Osteocyte (in vitro differentiated cells): ENCODE measurements around the gene OSBPL6. TPM values are rescaled to one million over a fixed set of nuclear protein-coding genes. Genes with fewer than 3 reads are reported as not detected.
"Not testable (repeated sequence)": the region's sequence is repeated elsewhere in the genome, so short reads cannot be mapped to it uniquely, and the experiment has no call there.

Experiments used
- DNase-seq: peaks from one replicate; pipeline ENCODE4 v3.0.0; 2021; ENCODE audit warnings: mixed read lengths; ENCODE audit not compliant: unreplicated experiment; ENCODE audit errors: extremely low spot score
- H3K27ac Mint-ChIP-seq: one replicate; pipeline ENCODE4 v1.8.0; 2021; ENCODE audit warnings: mild to moderate bottlenecking, mixed read lengths; ENCODE audit not compliant: unreplicated experiment
- H3K27me3 Mint-ChIP-seq: one replicate; pipeline ENCODE4 v1.8.0; 2021; ENCODE audit warnings: mixed read lengths; ENCODE audit not compliant: unreplicated experiment
- H3K36me3 Mint-ChIP-seq: one replicate; pipeline ENCODE4 v1.8.0; 2021; ENCODE audit warnings: mixed read lengths; ENCODE audit not compliant: unreplicated experiment
- H3K4me1 Mint-ChIP-seq: one replicate; pipeline ENCODE4 v1.8.0; 2021; ENCODE audit warnings: mixed read lengths; ENCODE audit not compliant: unreplicated experiment
- H3K4me3 Mint-ChIP-seq: one replicate; pipeline ENCODE4 v1.8.0; 2021; ENCODE audit warnings: mild to moderate bottlenecking, moderate library complexity, mixed read lengths; ENCODE audit not compliant: unreplicated experiment
- H3K9me3 Mint-ChIP-seq: one replicate; pipeline ENCODE4 v1.8.0; 2021; ENCODE audit warnings: mixed read lengths; ENCODE audit not compliant: unreplicated experiment
- total RNA-seq: library from RNA; stranded (reverse); gene quantifications from 2 replicates; pipeline ENCODE4 v1.2.1, GENCODE V29; 2021
- TF ChIP-seq, protein P1 (sequence below): fragments of 200-600 bp; sonication (generic); IDR thresholded peaks from 2 replicates; pipeline ENCODE4 v1.5.0; 2021; ENCODE audit warnings: antibody characterized with exemption, mild to moderate bottlenecking, moderate library complexity

The OSBPL6 gene
- total RNA-seq, 1 donor from 2014 or later = 3.9 TPM

DNA sequence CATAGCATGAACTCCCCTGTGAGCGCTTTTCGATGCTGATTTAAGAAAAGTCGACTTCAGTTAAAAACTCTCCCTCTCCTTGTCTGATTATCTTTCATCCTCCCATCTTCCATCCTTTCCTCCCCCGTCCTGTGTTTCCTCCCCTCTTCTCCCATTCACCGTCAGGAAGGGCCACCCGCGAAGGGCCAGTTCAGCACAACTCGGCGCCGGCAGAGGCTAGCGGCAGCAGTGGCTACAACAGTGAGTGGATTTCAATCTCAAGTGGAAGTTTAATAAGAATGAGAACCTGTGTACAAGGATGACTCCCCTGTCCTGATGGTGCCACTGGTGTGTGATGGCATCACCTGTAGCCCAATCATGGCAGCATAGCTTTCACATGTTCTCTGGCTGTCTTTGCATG is 149.8 kb downstream of the OSBPL6 start:
- no peaks in the 10 kb centered on the region for H3K4me1 Mint-ChIP-seq
- no peaks in the 10 kb centered on the region for H3K9me3 Mint-ChIP-seq
- TF ChIP-seq, protein P1, sequence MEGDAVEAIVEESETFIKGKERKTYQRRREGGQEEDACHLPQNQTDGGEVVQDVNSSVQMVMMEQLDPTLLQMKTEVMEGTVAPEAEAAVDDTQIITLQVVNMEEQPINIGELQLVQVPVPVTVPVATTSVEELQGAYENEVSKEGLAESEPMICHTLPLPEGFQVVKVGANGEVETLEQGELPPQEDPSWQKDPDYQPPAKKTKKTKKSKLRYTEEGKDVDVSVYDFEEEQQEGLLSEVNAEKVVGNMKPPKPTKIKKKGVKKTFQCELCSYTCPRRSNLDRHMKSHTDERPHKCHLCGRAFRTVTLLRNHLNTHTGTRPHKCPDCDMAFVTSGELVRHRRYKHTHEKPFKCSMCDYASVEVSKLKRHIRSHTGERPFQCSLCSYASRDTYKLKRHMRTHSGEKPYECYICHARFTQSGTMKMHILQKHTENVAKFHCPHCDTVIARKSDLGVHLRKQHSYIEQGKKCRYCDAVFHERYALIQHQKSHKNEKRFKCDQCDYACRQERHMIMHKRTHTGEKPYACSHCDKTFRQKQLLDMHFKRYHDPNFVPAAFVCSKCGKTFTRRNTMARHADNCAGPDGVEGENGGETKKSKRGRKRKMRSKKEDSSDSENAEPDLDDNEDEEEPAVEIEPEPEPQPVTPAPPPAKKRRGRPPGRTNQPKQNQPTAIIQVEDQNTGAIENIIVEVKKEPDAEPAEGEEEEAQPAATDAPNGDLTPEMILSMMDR = no peak
- H3K27me3 Mint-ChIP-seq = no peaks in the 10 kb centered on the region
- no peak overlapping the region for H3K4me3 Mint-ChIP-seq
- DNase-seq = no peak
- H3K36me3 Mint-ChIP-seq = peaks cover 1% of the 10 kb centered on the region
- no peak overlapping the region for H3K27ac Mint-ChIP-seq

DNA sequence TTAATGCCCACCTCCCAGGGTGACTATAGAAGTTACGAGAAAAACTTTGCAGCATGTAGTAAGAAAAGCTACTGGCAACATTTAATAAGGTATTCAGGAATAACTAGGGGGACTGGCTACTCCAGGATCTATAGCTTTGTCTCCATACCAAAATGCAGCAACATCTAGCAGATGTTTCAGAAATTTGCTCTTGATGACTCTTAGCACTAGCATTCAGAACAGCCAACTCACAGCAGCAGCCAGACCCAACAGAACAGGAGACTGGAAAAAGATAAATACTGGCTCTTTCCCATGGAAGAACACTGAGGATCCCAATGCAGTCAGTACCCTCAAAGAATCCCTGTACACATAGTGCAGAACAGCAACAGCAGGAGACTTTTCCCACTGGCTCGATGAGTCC is 151.6 kb downstream of the OSBPL6 start:
- no peaks in the 10 kb centered on the region for H3K27me3 Mint-ChIP-seq
- no peaks in the 10 kb centered on the region for H3K4me1 Mint-ChIP-seq
- no peak for DNase-seq
- no peak overlapping the region for H3K27ac Mint-ChIP-seq
- H3K4me3 Mint-ChIP-seq = no peak overlapping the region
- TF ChIP-seq, protein P1 = no peak
- H3K36me3 Mint-ChIP-seq = peaks cover 4% of the 10 kb centered on the region
- H3K9me3 Mint-ChIP-seq = no peaks in the 10 kb centered on the region

DNA sequence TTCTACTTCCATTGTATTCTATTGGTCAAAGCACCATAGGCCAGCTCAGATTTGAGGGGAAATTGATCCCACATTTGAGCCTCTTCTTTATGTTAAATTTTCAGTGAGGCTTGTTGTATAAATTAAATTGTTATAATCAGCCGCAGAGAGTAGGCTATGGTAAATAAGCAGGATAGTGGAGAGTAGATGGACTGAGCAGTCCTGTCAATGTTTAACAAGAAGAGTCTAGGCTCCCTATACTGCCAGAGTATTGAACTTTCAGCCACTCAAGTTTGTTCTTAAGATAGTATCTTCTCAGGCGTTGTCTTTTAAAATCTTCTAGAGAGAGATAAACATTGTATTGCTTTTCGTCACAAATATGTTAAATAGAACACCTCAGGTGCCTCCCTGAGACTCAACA is 155.7 kb downstream of the OSBPL6 start:
- Mint-ChIP-seq H3K4me1 (no peaks in the 10 kb centered on the region), H3K27ac (no peak overlapping the region), H3K36me3 (peaks cover 6% of the 10 kb centered on the region), H3K27me3 (no peaks in the 10 kb centered on the region), H3K9me3 (peaks cover 7% of the 10 kb centered on the region), H3K4me3 (no peak overlapping the region)
- TF ChIP-seq, protein P1 = no peak
- no peak for DNase-seq

DNA sequence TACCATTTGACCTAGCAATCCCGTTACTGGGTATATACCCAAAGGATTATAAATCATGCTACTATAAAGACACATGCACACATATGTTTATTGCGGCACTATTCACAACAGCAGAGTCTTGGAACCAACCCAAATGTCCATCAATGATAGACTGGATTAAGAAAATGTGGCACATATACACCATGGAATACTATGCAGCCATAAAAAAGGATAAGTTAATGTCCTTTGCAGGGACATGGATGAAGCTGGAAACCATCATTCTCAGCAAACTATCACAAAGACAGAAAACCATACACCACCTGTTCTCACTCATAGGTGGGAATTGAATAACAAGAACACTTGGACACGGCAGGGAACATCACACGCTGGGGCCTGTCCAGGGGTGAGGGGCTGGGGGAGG is 163.4 kb downstream of the OSBPL6 start:
- not testable (repeated sequence) for H3K4me3 Mint-ChIP-seq, H3K4me1 Mint-ChIP-seq, H3K27me3 Mint-ChIP-seq, H3K27ac Mint-ChIP-seq, DNase-seq, H3K36me3 Mint-ChIP-seq
- H3K9me3 Mint-ChIP-seq = peaks cover 18% of the 10 kb centered on the region

DNA sequence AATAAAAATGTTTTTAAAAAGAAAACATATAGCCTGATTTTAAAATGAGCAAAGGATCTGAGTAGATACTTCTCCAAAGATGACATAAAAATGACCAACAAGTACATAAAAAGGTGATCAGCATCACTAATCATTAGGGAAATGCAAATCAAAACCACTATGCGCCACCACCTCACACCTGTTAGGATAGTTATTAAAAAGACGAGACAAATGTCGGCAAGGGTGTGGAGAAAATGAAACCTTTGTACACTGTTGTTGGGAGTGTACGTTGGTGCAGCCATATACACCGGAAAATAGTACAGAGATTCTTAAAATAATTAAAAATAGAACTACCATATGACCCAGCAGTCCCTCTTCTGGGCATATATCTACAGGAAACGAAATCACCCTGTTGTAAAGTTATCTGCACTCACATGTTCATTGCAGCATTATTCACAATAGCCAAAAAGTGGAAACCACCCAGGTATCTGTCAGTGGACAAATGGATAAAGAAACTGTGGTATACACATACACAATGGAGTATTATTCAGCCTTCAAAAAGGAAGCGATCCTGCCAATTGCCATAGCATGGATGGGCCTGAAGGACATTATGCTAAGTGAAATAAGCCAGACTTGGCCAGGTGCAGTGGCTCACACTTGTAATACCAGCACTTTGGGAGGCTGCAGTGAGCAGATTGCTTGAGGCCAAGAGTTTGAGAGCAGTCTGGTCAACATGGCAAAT is 165.0 kb downstream of the OSBPL6 start:
- Mint-ChIP-seq H3K27me3 (no peaks in the 10 kb centered on the region), H3K4me1 (no peaks in the 10 kb centered on the region), H3K4me3 (no peak overlapping the region), H3K27ac (no peak overlapping the region), H3K9me3 (peaks cover 11% of the 10 kb centered on the region), H3K36me3 (no peaks in the 10 kb centered on the region)
- DNase-seq = no peak
- TF ChIP-seq, protein P1 = no peak
